K562 (cell line): Measurements from ENCODE around the gene CACNG6. TPM values are rescaled to one million over a fixed set of nuclear protein-coding genes. Genes with fewer than 3 reads are reported as not detected.
A peak's percentile ranks its signal among the peaks of the same experiment; 100 is the strongest.

Experiments used
- ATAC-seq: fragments of 200-7000 bp; cut with Tn5 transposase; 3 replicates; pipeline ENCODE4 v1.9.1; 2020; ENCODE audit warnings: moderate library complexity
- BruUV-seq: library from RNA; stranded (reverse); fragments of 400-500 nt; replicated peaks from 2 replicates; lab custom pipeline; 2021; lab: Mats Ljungman, UMichigan
- CTCF ChIA-PET: fragments of 300-600 bp; formaldehyde crosslinking; extraction: SDS; loops from one replicate; lab custom pipeline; 2021; ENCODE audit warnings: low intra/inter-chr PET ratio; lab: Yijun Ruan, JAX
- POLR2A ChIA-PET: fragments of 300-600, 350-650 bp; sonication (Branson Sonifier 250); formaldehyde crosslinking; extraction: SDS; loops from one replicate; lab custom pipeline; 2021; ENCODE audit warnings: antibody characterized with exemption, inconsistent platforms; lab: Yijun Ruan, JAX
- DNase-seq, 4 experiments: peaks; one replicate each; pipeline versions ENCODE4 v3.0.0 to v3.0.0-alpha.2; 2011 to 2018; ENCODE audit warnings: low spot score in 3 of 4, mixed read lengths in 3 of 4; ENCODE audit errors: extremely low read depth in 1 of 4
- FAIRE-seq: peaks from 2 replicates; lab custom pipeline; 2011; peaks lifted over from hg19 to GRCh38; lab: Jason Lieb, UNC
- H2AFZ ChIP-seq: 2 replicates; pipeline ENCODE4 v1.6.0; 2011; ENCODE audit warnings: low read depth, low read length, control low read depth, inconsistent platforms
- H3K27ac ChIP-seq: fragments of 200-600 bp; 3 replicates; pipeline ENCODE4 v1.8.0; 2011; ENCODE audit warnings: low read depth, mild to moderate bottlenecking, control low read depth, inconsistent platforms, low read length, moderate library complexity, mixed read lengths; ENCODE audit errors: extremely low read depth
- H3K27me3 ChIP-seq, 2 experiments: fragments of 300-600 bp in 1 of 2; 2 replicates in 1 of 2; 3 replicates in 1 of 2; pipeline versions ENCODE4 v1.6.0 to v1.8.0; 2011; ENCODE audit warnings: inconsistent platforms in 2 of 2, low read length in 2 of 2, mild to moderate bottlenecking in 1 of 2, mixed read lengths in 1 of 2, moderate library complexity in 1 of 2; ENCODE audit not compliant: control insufficient read depth in 2 of 2, insufficient read depth in 2 of 2
- H3K36me3 ChIP-seq: fragments of 300-600 bp; 3 replicates; pipeline ENCODE4 v1.8.0; 2011; ENCODE audit warnings: mild to moderate bottlenecking, low read length, inconsistent platforms; ENCODE audit not compliant: control insufficient read depth, insufficient read depth
- H3K4me1 ChIP-seq, 2 experiments: fragments of 200-600 bp in 1 of 2; replicated peaks in 1 of 2; 2 replicates in 1 of 2; 3 replicates in 1 of 2; pipeline versions ENCODE4 v1.5.1 to v1.8.0; 2011; ENCODE audit warnings: inconsistent platforms in 2 of 2, low read length in 2 of 2, mild to moderate bottlenecking in 1 of 2, mixed read lengths in 1 of 2, moderate library complexity in 1 of 2; ENCODE audit not compliant: control insufficient read depth in 2 of 2, insufficient read depth in 2 of 2
- H3K4me2 ChIP-seq: 2 replicates; pipeline ENCODE4 v1.6.1; 2011; ENCODE audit warnings: low read length, control low read depth, inconsistent platforms, mixed read lengths; ENCODE audit not compliant: insufficient read depth
- H3K4me3 ChIP-seq: fragments of 200-600 bp; sonication (generic), shearing (Covaris generic); 2 replicates; pipeline ENCODE4 v1.5.1; 2016; ENCODE audit warnings: control low read depth, inconsistent platforms
- H3K79me2 ChIP-seq: fragments of 200-600 bp; 3 replicates; pipeline ENCODE4 v1.8.0; 2011; ENCODE audit warnings: low read length, inconsistent platforms; ENCODE audit not compliant: control insufficient read depth, insufficient read depth
- H3K9ac ChIP-seq, 2 experiments: 2 replicates each; pipeline versions ENCODE4 v1.6.0 to v1.6.1; 2011; ENCODE audit warnings: low read depth in 2 of 2, low read length in 2 of 2, control low read depth in 1 of 2, inconsistent platforms in 1 of 2, mild to moderate bottlenecking in 1 of 2, mixed read lengths in 1 of 2; ENCODE audit not compliant: insufficient read depth in 1 of 2
- H3K9me1 ChIP-seq: one replicate; pipeline ENCODE4 v1.6.0; 2011; ENCODE audit warnings: inconsistent platforms, mild to moderate bottlenecking, low read length, moderate library complexity; ENCODE audit not compliant: control insufficient read depth, insufficient read depth
- H3K9me3 ChIP-seq: replicated peaks from 2 replicates; pipeline ENCODE4 v1.5.1; 2011; ENCODE audit warnings: low read depth, low read length, inconsistent platforms; ENCODE audit not compliant: control insufficient read depth, insufficient read depth
- H4K20me1 ChIP-seq: replicated peaks from 2 replicates; pipeline ENCODE4 v1.6.1; 2011; ENCODE audit warnings: low read length, inconsistent platforms, mixed read lengths; ENCODE audit not compliant: control insufficient read depth, insufficient read depth
- RFX1 ChIP-seq: fragments of 450-650 bp; IDR thresholded peaks from 2 replicates; pipeline ENCODE4 v1.6.1; 2016; ENCODE audit warnings: mild to moderate bottlenecking, moderate library complexity
- SRF ChIP-seq, 2 experiments: fragments of 250-450, 450-650 bp in 1 of 2; sonication (Bioruptor Pico) in 1 of 2; sonication (generic) in 1 of 2; formaldehyde crosslinking; IDR thresholded peaks; 2 replicates each; pipeline versions ENCODE4 v1.5.0 to v1.5.1; 2020 to 2022; ENCODE audit warnings: mild to moderate bottlenecking in 1 of 2, missing genetic modification reagents in 1 of 2
- ZNF592 ChIP-seq: fragments of 450-650 bp; IDR thresholded peaks from 2 replicates; pipeline ENCODE4 v1.6.1; 2017; ENCODE audit warnings: antibody characterized with exemption, mild to moderate bottlenecking
- WGBS: fragments of 100-300 bp; shearing (Covaris generic); methylation state at CpG from one replicate; pipeline ENCODE4 v1.1.6; 2016; ENCODE audit warnings: low coverage, mixed read lengths; ENCODE audit not compliant: insufficient coverage; ENCODE audit errors: missing lambda C conversion rate; 5-methylcytosine and 5-hydroxymethylcytosine counted together
- in situ Hi-C: fragments of 300-500 bp; cut with MboI; formaldehyde crosslinking; loops from 4 replicates; pipeline ENCODE4 v1.15.0; 2018; ENCODE audit warnings: inconsistent platforms, mixed read lengths
- intact Hi-C: fragments of 100-400 bp; cut with micrococcal nuclease; formaldehyde crosslinking; loops from 2 replicates; pipeline ENCODE4 v1.14.2; 2022
- polyA plus RNA-seq, 8 experiments: library from polyadenylated mRNA; depleted of rRNA in 4 of 8; stranded (reverse) in 5 of 8; unstranded in 3 of 8; fragments of >200 nt; fragmentation: Nextera tagmentation in 2 of 8; fragmentation: Illumina TruSeq in 1 of 8; extraction: Ambion mirVana in 2 of 8; extraction: Trizol in 1 of 8; gene quantifications; 2 replicates each; pipeline versions ENCODE4 v1.2.1 to v1.2.3, GENCODE V29; 2011 to 2014; ENCODE audit warnings: inconsistent platforms in 1 of 8, missing spikeins in 1 of 8
- total RNA-seq, 7 experiments: library from RNA; depleted of rRNA in 6 of 7; stranded (reverse); fragments of >200 nt in 6 of 7; fragmentation: Illumina TruSeq in 2 of 7; extraction: Trizol in 2 of 7; gene quantifications; 2 replicates each; pipeline versions ENCODE4 v1.2.1 to v1.2.3, GENCODE V29; 2011 to 2021; ENCODE audit warnings: low replicate concordance in 1 of 7

Gene CACNG6
- total and polyA plus RNA-seq, 9 of the 15 experiments (the other 6 are each of a cell fraction or from before 2014, with no cell fraction given) = not detected

GRCh38 chr19:54017261-54017660, 25.8 kb downstream of the CACNG6 start:
- H3K27ac ChIP-seq = no peak overlapping the region
- H2AFZ ChIP-seq = no peak overlapping the region
- H3K9ac ChIP-seq = no peak overlapping the region
- no peaks in the 10 kb centered on the region for H3K79me2 ChIP-seq
- H3K4me1 ChIP-seq = peaks cover 6 to 12% of the 10 kb centered on the region in 2 experiments; a peak in 3 of 5 replicates
- no peak for DNase-seq
- H3K9me1 ChIP-seq = no peaks in the 10 kb centered on the region
- H3K4me3 ChIP-seq = no peak overlapping the region
- no peaks in the 10 kb centered on the region for H3K36me3 ChIP-seq
- BruUV-seq = no TSS peak
- in situ Hi-C loops (no loop called here), intact Hi-C loops (no loop called here)
- POLR2A ChIA-PET = interaction anchor here (0.6 kb wide), 1 partner anchor 136 kb away, joined by 3 read pairs; no protein-coding TSS in a partner anchor
- no peaks in the 10 kb centered on the region for H4K20me1 ChIP-seq
- H3K4me2 ChIP-seq = no peak overlapping the region
- ATAC-seq = no peak
- peaks cover 11 to 32% of the 10 kb centered on the region in 2 experiments; a peak in 4 of 5 replicates for H3K27me3 ChIP-seq
- WGBS = 2% methylated on average over 4 of the region's 4 CpGs
- CTCF ChIA-PET = no interaction called here
- FAIRE-seq = no peak
- TF ChIP-seq ZNF592 (no peak), SRF (CRISPR knock-in tag; IDR thresholded peaks at IDR 0.05) (no peak), RFX1 (peak; percentile 58)
- H3K9me3 ChIP-seq = no peaks in the 10 kb centered on the region
